ENCODE results near the gene NELFB. TPM values are rescaled to one million over a fixed set of nuclear protein-coding genes. Genes with fewer than 3 reads are reported as not detected.
"Not testable (repeated sequence)": the region's sequence is repeated elsewhere in the genome, so short reads cannot be mapped to it uniquely, and the experiment has no call there.

Gene NELFB
- total RNA-seq, 8 experiments from 2014 or later: 22.8 to 38.4 (median 34.5) TPM

GRCh38 chr9:137241490-137242268 is 13.4 kb upstream of the NELFB start:
- WGBS, 10 experiments: 0% methylated on average over 9 of the region's 83 CpGs; no CpG with 5 or more reads in 9 of the 10 experiments
- peak; percentile 1 to 10 (median 5) for ATAC-seq (replicated peaks in 6 of 8)
- Histone ChIP-seq H3K27ac (peak overlapping the region; percentile 70 to 80), H3K4me3 (peak overlapping the region; percentile 66 to 92 (median 78)), H3K4me1 (replicated peaks in 1 of 2) (peaks cover 12 to 19% of the 10 kb centered on the region in 2 donors)
- in situ Hi-C loops (cut with MboI; ENCODE audit: low pct_unique_long_range_greater_than_20kb in 2 of 9, low sequenced_read_pairs in 9 of 9, unreplicated experiment in 9 of 9): loop anchor here in 1 of 9 experiments (25.0 kb wide), 1 partner anchor 129 kb away; the partner anchor contains the start of gene DPP7

- no peak for ATAC-seq (replicated peaks in 6 of 8)
- in situ Hi-C loops (cut with MboI; ENCODE audit: low pct_unique_long_range_greater_than_20kb in 2 of 9, low sequenced_read_pairs in 9 of 9, unreplicated experiment in 9 of 9): loop anchor here in 1 of 9 experiments (25.0 kb wide), 1 partner anchor 130 kb away; the partner anchor contains the start of gene DPP7
- peak overlapping the region; percentile 66 to 92 (median 78) for H3K4me3 ChIP-seq
- peaks cover 8 to 19% of the 10 kb centered on the region in 2 donors for H3K4me1 ChIP-seq (replicated peaks in 1 of 2)
- WGBS, 10 experiments: 0 to 80% (median 71%) methylated on average over 1 to 10 of the region's 36 CpGs; no CpG with 5 or more reads in 3 of the 10 experiments
- no peak overlapping the region for H3K27ac ChIP-seq
Measured at GRCh38 chr9:137242269-137243203, 12.6 kb upstream of the NELFB start.

DNA sequence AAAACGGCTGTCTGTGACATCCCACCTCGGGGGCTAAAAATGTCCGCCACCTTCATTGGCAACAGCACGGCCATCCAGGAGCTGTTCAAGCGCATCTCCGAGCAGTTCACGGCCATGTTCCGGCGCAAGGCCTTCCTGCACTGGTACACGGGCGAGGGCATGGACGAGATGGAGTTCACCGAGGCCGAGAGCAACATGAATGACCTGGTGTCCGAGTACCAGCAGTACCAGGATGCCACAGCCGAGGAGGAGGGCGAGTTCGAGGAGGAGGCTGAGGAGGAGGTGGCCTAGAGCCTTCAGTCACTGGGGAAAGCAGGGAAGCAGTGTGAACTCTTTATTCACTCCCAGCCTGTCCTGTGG is 11.9 kb upstream of the NELFB start:
- not testable (repeated sequence) for H3K4me3 ChIP-seq; H3K27ac ChIP-seq; ATAC-seq (replicated peaks in 6 of 8)
- WGBS, 10 experiments: 94 to 100% methylated on average over 3 of the region's 18 CpGs; no CpG with 5 or more reads in 8 of the 10 experiments
- in situ Hi-C loops (cut with MboI; ENCODE audit: low pct_unique_long_range_greater_than_20kb in 2 of 9, low sequenced_read_pairs in 9 of 9, unreplicated experiment in 9 of 9): loop anchor here in 1 of 9 experiments (25.0 kb wide), 1 partner anchor 131 kb away; the partner anchor contains the start of gene DPP7
- peaks cover 8 to 22% of the 10 kb centered on the region in 2 donors for H3K4me1 ChIP-seq (replicated peaks in 1 of 2)

GRCh38 chr9:137243626-137244485 is 11.3 kb upstream of the NELFB start:
- peak in 1 of 8 experiments; percentile 0 for ATAC-seq (replicated peaks in 6 of 8)
- in situ Hi-C loops (cut with MboI; ENCODE audit: low pct_unique_long_range_greater_than_20kb in 2 of 9, low sequenced_read_pairs in 9 of 9, unreplicated experiment in 9 of 9): loop anchor here in 1 of 9 experiments (25.0 kb wide), 1 partner anchor 132 kb away; the partner anchor contains the start of gene DPP7
- Histone ChIP-seq H3K4me1 (replicated peaks in 1 of 2) (peaks cover 8 to 22% of the 10 kb centered on the region in 2 donors), H3K27ac (no peak overlapping the region), H3K4me3 (no peak overlapping the region)
- 27 to 100% (median 80%) methylated on average over 1 to 7 of the region's 15 CpGs; no CpG with 5 or more reads in 3 of the 10 experiments for WGBS, 10 experiments

DNA sequence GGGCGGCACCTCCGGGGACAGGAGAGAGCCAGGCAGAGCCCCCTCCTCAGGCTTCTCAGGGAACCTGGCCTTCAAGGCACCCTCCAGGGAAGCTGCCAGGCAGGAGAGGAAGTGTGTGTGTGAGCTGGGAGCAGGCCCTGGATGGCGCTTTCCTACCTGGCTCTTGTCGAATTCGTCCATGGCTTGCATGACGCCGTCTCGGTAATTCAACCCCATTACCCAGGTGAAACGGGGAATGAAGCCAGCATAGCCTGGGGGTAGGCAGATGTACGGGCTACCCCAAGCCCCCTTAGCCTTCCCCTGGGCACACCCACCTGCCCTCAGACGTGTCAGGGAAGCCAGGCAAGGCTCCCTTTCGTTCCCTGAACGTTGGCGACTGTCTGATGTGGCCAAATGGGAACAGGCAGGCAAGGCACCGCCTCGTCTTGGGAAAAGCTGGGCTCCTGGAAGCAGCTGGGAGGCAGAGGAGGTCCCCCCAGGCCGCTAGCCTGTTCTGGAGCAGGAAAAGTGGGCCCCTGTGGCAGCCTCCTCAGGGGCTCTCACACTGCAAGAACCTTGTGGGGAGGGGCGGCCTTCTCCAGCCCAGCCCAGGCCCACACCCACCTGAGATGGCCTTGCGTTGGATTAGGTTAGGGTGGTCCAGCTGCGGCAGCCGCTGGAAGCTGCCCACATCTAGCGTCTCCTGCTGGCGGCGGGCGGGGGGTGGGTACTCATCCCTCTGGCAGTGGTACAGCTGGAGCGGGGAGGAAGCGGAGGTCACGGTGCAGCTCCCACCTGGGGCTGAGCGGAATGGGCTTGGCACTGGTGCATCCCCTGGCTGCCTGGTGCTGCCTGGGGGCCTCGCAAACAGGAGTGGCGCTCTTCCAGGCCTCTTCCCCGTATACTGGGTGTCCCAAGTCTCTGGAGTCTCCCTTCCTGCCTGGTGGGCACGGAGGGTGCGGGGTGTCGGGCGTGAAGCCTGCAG is 10.4 kb upstream of the NELFB start:
- no peak overlapping the region for H3K27ac ChIP-seq
- in situ Hi-C loops (cut with MboI; ENCODE audit: low pct_unique_long_range_greater_than_20kb in 2 of 9, low sequenced_read_pairs in 9 of 9, unreplicated experiment in 9 of 9): loop anchor here in 1 of 9 experiments (25.0 kb wide), 1 partner anchor 132 kb away; the partner anchor contains the start of gene DPP7
- peaks cover 4 to 16% of the 10 kb centered on the region in 2 donors for H3K4me1 ChIP-seq (replicated peaks in 1 of 2)
- H3K4me3 ChIP-seq: no peak overlapping the region
- WGBS, 10 experiments: 10 to 93% (median 83%) methylated on average over 1 to 10 of the region's 36 CpGs; no CpG with 5 or more reads in 5 of the 10 experiments
- ATAC-seq (replicated peaks in 6 of 8): peak in 1 of 8 experiments; percentile 0

GRCh38 chr9:137245450-137246421 is 9.4 kb upstream of the NELFB start:
- in situ Hi-C loops (cut with MboI; ENCODE audit: low pct_unique_long_range_greater_than_20kb in 2 of 9, low sequenced_read_pairs in 9 of 9, unreplicated experiment in 9 of 9): loop anchor here in 1 of 9 experiments (25.0 kb wide), 1 partner anchor 133 kb away; the partner anchor contains the start of gene DPP7
- H3K4me3 ChIP-seq: no peak overlapping the region
- H3K4me1 ChIP-seq (replicated peaks in 1 of 2): peaks cover 4 to 16% of the 10 kb centered on the region in 2 donors
- H3K27ac ChIP-seq: no peak overlapping the region
- WGBS, 10 experiments: 80 to 100% (median 90%) methylated on average over 1 to 2 of the region's 25 CpGs; no CpG with 5 or more reads in 6 of the 10 experiments
- ATAC-seq (replicated peaks in 6 of 8): no peak

DNA sequence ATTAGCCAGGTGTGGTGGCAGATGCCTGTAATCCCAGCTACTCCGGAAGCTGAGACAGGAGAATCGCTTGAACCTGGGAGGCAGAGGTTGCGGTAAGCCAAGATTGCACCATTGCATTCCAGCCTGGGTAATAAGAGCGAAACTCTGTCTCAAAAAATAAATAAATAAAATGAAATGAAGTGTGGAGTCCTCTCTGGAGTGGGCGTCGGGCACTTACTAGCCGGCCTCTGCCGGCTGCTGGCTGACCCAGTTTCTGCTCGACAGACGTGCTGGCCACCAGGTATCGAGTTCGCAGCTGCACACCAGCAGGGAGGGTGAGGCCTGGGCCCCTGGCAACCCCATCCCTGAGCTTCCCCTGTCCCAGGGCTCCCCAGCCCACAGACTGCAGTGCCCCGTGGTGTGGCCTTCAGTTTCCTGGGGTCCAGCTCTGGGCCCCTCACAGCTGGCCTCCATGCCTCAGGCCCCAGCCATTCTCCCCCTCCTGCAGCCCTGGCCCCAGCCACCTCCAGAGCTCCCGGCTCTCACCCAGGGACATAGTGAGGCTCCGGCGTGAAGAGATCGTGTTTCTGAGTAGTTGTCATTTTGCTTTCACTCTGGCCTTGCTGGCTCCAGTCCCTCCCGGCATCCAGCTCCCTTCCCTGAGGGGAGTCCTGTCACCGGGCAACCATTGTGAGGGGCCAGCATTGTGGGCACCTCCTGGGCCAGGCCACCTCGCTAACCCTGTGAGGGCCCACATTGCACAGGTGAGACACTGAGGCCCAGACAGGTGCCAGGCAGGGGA is 7.8 kb upstream of the NELFB start:
- Histone ChIP-seq H3K27ac (peak overlapping the region in 1 of 2 donors; percentile 42), H3K4me3 (no peak overlapping the region), H3K4me1 (replicated peaks in 1 of 2) (peaks cover 13 to 29% of the 10 kb centered on the region in 2 donors)
- in situ Hi-C loops (cut with MboI; ENCODE audit: low pct_unique_long_range_greater_than_20kb in 2 of 9, low sequenced_read_pairs in 9 of 9, unreplicated experiment in 9 of 9): loop anchor here in 1 of 9 experiments (25.0 kb wide), 1 partner anchor 135 kb away; the partner anchor contains the start of gene DPP7
- 73 to 95% (median 80%) methylated on average over 1 to 9 of the region's 20 CpGs; no CpG with 5 or more reads in 5 of the 10 experiments for WGBS, 10 experiments
- no peak for ATAC-seq (replicated peaks in 6 of 8)

DNA sequence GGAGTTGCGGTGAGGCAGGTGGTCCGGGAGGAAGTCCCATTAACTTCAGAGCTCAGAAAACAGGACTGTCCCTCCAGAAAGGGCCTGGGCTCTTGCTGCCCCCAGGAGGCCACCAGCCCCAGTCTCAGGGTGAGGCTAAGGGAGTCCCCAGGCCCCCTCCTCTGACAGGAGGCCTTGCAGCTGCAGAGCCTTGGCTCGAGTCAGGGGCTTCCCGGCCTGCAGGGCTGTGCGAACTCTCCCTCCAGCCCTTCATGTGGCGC is 7.3 kb upstream of the NELFB start:
- Histone ChIP-seq H3K4me3 (no peak overlapping the region), H3K4me1 (replicated peaks in 1 of 2) (peaks cover 11 to 27% of the 10 kb centered on the region in 2 donors), H3K27ac (no peak overlapping the region)
- no peak for ATAC-seq (replicated peaks in 6 of 8)
- 94 to 100% (median 95%) methylated on average over 1 to 4 of the region's 6 CpGs; no CpG with 5 or more reads in 7 of the 10 experiments for WGBS, 10 experiments
- in situ Hi-C loops (cut with MboI; ENCODE audit: low pct_unique_long_range_greater_than_20kb in 2 of 9, low sequenced_read_pairs in 9 of 9, unreplicated experiment in 9 of 9): loop anchor here in 1 of 9 experiments (25.0 kb wide), 1 partner anchor 136 kb away; the partner anchor contains the start of gene DPP7

DNA sequence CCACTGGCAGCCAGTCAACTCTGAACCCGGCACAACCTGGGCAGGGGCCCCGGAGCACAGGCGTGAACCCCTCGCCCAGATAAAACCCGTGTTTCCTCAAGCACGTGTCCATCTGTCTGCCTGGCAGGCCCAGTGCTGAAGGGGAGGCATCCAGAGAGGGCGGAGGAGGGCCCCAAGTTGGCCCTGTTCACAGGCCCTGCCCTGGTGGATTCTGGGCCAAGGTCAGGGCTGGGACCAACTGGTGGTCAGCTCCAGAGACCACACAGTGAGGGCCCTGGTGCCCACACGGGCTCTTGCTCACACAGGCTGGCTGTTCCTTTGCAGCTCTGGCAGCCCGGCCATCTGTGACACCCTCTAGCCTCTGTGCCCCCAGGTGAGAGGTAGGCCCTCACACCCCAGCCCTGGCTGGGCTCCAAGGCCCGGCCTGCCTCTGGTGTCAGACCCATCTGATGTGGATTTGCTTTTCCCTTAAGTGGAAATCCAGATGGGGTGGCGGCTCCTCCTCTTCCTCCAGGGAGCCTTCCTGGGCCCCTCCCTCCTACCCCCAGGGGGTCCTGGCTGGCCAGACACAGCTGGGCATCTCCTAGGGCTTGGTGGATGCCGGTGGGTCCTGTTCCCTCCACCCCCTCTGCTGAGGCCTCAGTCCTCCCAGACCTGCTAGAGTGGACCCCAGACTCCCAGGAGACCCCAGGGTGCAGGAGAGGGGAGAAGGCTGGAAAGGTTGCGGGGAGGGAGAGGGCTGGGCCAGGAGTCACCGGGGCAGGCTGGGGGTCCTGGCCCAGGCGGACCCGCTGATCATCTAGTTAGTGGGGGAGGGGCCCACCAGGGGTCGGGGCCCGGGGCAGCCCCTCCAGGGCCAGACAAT is 4.6 kb upstream of the NELFB start:
- ATAC-seq (replicated peaks in 6 of 8): no peak
- Histone ChIP-seq H3K4me3 (no peak overlapping the region), H3K27ac (peak overlapping the region in 1 of 2 donors; percentile 57), H3K4me1 (replicated peaks in 1 of 2) (peaks cover 16 to 36% of the 10 kb centered on the region in 2 donors)
- WGBS, 10 experiments: 30 to 79% (median 73%) methylated on average over 2 to 3 of the region's 18 CpGs; no CpG with 5 or more reads in 7 of the 10 experiments
- in situ Hi-C loops (cut with MboI; ENCODE audit: low pct_unique_long_range_greater_than_20kb in 2 of 9, low sequenced_read_pairs in 9 of 9, unreplicated experiment in 9 of 9): no loop called here

Measured in motor neuron (in vitro differentiated cells).